ENCODE measurements around the gene MAVS.
"Not testable (repeated sequence)": the region's sequence is repeated elsewhere in the genome, so short reads cannot be mapped to it uniquely, and the experiment has no call there.

The MAVS gene

GRCh38 chr20:3901706-3902440, 55.2 kb downstream of the MAVS start:
- Histone ChIP-seq H3K36me3 (no peaks in the 10 kb centered on the region), H3K27me3 (no peaks in the 10 kb centered on the region), H3K4me1 (ENCODE audit: control insufficient read depth in 1 of 2, insufficient read depth in 1 of 2, low read depth in 1 of 2, low read length in 1 of 2) (peaks cover 42 to 47% of the 10 kb centered on the region in 2 experiments), H3K27ac (peak overlapping the region; percentile 89), H3K4me3 (ENCODE audit: low read depth in 1 of 2, low read length in 1 of 2) (peak overlapping the region; percentile 59 to 60), H3K9me3 (no peaks in the 10 kb centered on the region)
- TF ChIP-seq CTCF (IDR thresholded peaks at IDR 0.05) = no peak

DNA sequence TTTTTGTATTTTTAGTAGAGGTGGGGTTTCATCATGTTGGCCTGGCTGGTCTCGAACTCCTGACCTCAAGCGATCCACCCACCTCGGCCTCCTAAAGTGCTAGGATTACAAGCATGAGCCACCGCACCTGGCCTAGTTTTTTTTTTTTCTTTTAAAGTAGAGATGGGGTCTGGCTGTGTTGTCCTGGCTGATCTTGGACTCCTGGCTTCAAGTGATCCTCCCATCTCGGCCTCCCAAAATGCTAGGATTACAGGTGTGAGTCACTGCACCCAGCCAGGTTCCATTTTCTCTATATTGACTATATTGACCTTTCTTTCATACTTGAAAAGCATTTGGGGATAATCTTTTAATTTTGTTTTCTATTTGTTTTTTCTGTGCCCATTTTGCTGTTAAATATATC, 55.8 kb downstream of the MAVS start:
- no peak for TF ChIP-seq CTCF (IDR thresholded peaks at IDR 0.05)
- Histone ChIP-seq H3K4me1 (ENCODE audit: control insufficient read depth in 1 of 2, insufficient read depth in 1 of 2, low read depth in 1 of 2, low read length in 1 of 2) (peaks cover 40 to 47% of the 10 kb centered on the region in 2 experiments), H3K4me3 (ENCODE audit: low read depth in 1 of 2, low read length in 1 of 2) (peak overlapping the region; percentile 59 to 60), H3K36me3 (no peaks in the 10 kb centered on the region), H3K9me3 (no peaks in the 10 kb centered on the region), H3K27ac (peak overlapping the region; percentile 89), H3K27me3 (no peaks in the 10 kb centered on the region)

GRCh38 chr20:3904224-3904623, 57.6 kb downstream of the MAVS start:
- no peak overlapping the region for H3K4me3 ChIP-seq (ENCODE audit: low read depth in 1 of 2, low read length in 1 of 2)
- H3K27ac ChIP-seq = peak overlapping the region; percentile 44
- no peaks in the 10 kb centered on the region for H3K9me3 ChIP-seq
- H3K4me1 ChIP-seq (ENCODE audit: control insufficient read depth in 1 of 2, insufficient read depth in 1 of 2, low read depth in 1 of 2, low read length in 1 of 2) = peaks cover 36 to 44% of the 10 kb centered on the region in 2 experiments
- TF ChIP-seq CTCF (IDR thresholded peaks at IDR 0.05) = no peak
- no peaks in the 10 kb centered on the region for H3K27me3 ChIP-seq
- H3K36me3 ChIP-seq = peaks cover 15% of the 10 kb centered on the region

DNA sequence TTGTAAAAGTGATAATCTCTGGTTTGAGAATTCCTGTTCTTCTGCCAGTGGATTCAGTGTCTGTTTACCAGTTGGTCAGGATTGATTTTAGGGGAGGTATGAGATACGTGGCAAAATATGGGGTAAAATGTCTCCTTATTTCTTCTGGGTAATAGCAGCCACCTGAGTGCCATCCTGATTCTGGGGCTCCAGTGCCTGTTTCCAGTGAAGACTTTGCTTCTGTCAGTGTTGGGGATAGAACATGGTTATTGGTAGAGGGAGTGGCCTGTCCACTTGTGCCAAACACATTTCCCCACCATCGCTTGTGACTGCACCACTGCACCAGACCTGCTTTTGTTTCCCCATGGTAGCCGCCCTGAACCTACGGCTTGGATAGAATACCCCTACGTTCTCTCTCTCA, 58.2 kb downstream of the MAVS start:
- H3K9me3 ChIP-seq = no peaks in the 10 kb centered on the region
- H3K36me3 ChIP-seq = peaks cover 21% of the 10 kb centered on the region
- no peak for TF ChIP-seq CTCF (IDR thresholded peaks at IDR 0.05)
- H3K27ac ChIP-seq = peak overlapping the region; percentile 20
- H3K4me3 ChIP-seq (ENCODE audit: low read depth in 1 of 2, low read length in 1 of 2) = no peak overlapping the region
- no peaks in the 10 kb centered on the region for H3K27me3 ChIP-seq
- H3K4me1 ChIP-seq (ENCODE audit: control insufficient read depth in 1 of 2, insufficient read depth in 1 of 2, low read depth in 1 of 2, low read length in 1 of 2) = peaks cover 34 to 38% of the 10 kb centered on the region in 2 experiments

DNA sequence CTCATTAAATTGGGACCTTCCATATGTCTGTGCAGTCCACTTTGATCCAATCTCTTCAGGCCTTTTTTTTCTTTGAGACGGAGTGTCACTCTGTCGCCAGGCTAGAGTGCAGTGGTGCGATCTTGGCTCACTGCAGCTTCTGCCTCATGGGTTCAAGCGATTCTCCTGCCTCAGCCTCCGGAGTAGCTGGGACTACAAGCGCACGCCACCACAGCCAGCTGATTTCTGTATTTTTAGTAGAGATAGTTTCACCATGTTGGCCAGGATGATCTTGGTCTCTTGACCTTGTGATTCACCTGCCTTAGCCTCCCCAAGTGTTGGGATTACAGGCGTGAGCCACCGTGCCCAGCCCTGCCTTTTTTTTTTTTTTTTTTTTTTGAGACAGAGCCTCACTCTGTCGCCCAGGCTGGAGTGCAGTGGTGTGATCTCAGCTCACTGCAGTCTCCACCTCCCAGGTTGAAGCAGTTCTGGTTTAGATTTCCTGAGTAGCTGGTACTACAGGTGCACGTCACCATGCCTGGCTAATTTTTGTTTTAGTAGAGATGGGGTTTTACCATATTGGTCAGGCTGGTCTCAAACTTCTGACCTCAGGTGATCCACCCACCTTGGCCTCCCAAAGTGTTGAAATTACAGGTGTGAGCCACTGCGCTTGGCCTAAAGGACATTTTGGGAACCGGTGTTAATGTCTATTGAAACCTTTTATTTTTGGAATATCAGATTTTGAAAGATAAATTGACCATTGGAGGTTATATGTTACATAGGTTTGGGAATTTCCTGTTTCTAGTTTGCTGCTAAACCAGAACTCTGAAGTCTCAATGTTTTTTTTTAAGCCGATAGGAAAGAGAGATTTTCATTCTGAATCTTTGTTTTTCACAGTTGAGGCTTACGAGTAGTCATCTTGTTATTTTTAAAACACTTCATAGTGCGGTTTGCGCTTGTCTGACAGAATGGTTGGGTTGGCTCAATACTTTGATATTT, 60.4 kb downstream of the MAVS start:
- peak overlapping the region; percentile 15 for H3K27ac ChIP-seq
- H3K4me3 ChIP-seq (ENCODE audit: low read depth in 1 of 2, low read length in 1 of 2); H3K27me3 ChIP-seq; H3K9me3 ChIP-seq: not testable (repeated sequence)
- peaks cover 13 to 16% of the 10 kb centered on the region in 2 experiments for H3K4me1 ChIP-seq (ENCODE audit: control insufficient read depth in 1 of 2, insufficient read depth in 1 of 2, low read depth in 1 of 2, low read length in 1 of 2)
- peaks cover 41% of the 10 kb centered on the region for H3K36me3 ChIP-seq
